GM18507 (cell line): ENCODE measurements around the gene LTBP2.

Experiments used
- DNase-seq: peaks from one replicate; pipeline ENCODE4 v3.0.0; 2011; ENCODE audit warnings: low read depth; ENCODE audit not compliant: insufficient read length; ENCODE audit errors: extremely low spot score
- FAIRE-seq: peaks from 2 replicates; lab custom pipeline; 2011; peaks lifted over from hg19 to GRCh38; lab: Jason Lieb, UNC

LTBP2 gene

GRCh38 chr14:74518221-74518620 is 93.8 kb downstream of the LTBP2 start:
- DNase-seq (no peak), FAIRE-seq (no peak)

DNA sequence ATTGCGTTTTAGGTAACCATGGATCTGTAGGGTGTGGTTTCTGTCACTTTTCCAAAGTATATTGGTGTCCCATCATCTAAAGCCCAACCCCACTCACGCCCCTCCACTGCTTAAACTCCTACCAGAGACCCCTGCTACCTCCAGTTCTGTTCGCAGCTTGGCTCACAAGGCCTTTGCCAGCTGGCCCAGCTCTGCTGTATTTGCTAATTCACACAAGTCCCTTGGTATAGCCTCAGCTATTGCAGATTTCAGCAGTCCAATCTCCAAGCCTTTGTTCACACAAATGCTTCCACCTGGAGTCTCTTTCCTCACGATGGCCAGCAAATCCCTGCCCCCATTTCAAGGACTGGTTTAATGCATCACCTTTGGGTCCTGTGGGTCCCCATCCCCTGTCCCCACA is 94.3 kb downstream of the LTBP2 start:
- no peak for DNase-seq
- no peak for FAIRE-seq

GRCh38 chr14:74516451-74517160 is 95.4 kb downstream of the LTBP2 start:
- DNase-seq (no peak), FAIRE-seq (no peak)

DNA sequence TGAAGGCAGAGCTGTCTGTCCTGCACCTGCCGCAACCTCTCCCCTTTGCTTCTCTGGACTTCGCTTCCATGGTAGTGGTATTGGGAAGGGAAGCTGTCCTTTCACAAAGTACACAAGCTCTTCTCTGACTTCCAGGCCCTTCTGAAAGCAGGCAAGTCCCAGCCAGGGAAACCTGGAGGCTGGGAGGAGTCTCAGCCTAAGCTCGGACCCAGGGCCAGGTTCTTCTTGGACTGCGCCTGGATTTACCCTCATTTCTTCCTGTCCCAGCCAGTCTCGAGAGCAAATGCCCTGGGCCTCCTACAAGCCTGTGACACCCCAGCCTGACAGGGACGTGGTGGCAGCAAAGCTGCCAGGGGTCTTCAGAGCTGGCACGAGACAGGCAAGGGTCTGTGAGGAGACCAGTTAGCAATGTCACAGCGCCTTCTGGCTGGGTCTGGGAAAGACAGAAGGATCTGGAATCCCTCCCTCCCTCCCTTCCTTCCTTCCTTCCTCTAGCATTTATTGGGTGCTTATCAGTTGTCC is 96.1 kb downstream of the LTBP2 start:
- DNase-seq (no peak), FAIRE-seq (no peak)

DNA sequence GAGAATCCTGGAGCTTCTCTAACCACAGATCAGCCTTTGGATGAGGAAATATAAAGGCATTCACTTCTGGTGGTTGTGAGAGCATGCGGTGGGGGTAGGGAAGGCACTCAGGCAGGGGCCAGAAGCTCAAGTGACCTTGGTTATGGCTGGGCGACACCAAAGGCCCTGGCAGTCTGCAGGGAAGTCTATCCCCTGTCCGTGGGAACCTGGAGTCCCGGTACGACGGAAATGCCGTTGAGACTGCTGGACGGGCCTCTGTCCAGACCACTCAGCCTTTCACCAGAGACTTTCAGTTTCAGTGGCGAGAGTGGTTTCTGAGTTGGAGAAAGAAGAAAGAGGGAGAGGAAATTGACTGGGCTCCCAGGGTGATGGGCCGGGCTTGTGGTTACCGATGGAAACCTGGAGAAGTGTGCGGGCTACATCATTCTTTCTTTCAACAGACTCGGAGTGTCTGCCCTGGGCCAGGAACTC is 97.5 kb downstream of the LTBP2 start:
- FAIRE-seq, result peak; percentile 81
- no peak for DNase-seq

DNA sequence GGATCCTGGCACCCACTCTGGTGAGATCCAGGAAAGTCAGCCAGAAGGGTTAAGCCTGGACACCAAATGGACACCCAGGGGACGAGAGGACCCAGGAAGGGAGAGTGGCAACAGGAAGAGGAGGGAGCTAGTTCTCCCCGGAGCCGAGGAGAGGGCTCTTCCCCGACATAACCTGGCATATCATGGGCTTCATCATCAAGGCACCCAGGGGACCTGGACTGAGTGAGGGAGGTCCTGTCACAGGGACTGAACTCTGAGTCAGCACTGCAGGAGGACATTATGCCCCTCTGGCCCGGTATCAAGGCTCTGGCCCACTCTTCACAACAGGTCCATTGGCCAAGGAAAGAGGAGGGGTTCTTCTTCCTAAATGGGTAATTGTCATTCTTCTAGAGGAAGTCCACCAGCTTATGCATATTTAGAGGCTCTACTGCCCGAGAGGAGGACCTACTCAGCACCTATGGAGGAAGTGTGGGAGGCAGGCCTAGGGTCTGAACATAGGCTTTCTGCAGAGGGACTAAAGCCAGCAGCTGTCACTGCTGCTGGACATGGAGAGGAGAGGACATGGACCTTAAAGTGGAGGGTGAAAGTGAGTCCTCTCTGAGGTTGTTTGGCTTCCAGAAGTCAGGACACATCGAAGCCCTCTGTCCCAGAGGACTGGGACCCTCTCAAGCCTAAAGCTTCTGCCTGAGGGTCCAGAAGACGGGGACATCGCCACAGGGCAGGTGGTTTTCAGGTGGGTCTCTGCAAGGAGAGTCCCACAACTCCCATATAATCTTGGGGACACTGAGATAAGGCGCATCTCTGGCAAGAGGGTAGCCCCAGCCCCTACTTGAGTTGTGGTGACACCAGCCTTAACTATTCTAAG is 99.8 kb downstream of the LTBP2 start:
- FAIRE-seq (no peak), DNase-seq (no peak)

- DNase-seq, result no peak
- FAIRE-seq, result no peak
Measured at GRCh38 chr14:74510959-74511409, 101.1 kb downstream of the LTBP2 start.

GRCh38 chr14:74510223-74510931 is 101.7 kb downstream of the LTBP2 start:
- FAIRE-seq, result no peak

DNA sequence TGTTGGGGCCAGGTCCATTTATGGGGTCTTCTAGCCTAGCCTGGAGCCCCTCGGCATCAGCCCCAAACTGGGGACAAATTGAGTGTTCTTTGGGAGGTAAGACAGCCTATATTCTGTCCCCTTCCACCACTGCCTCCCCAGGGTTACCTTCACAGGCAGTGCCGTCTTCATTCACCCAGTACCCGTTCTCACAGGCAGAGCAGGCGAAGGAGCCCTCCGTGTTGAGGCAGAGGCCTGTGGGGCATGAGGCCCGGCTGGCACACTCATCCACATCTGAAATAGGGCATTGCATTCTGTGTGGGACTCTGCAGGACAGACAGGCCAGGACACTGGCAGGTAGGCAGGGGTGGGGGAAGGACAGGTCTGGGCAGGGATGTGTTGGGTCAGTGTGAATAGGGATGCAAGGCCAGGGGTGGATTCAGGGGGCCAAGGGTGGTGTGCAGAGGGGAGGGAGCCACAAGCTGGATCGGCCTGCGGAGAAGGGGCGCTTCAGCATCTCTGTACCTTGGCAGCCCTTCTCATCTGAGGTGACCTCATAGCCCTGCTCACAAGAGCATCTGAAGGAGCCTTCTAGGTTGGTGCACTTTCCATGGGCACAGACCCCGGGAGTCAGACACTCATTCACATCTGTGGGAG is 102.3 kb downstream of the LTBP2 start:
- FAIRE-seq (no peak), DNase-seq (no peak)

More at GRCh38 chr14:74510223-74510931, 101.7 kb downstream of the LTBP2 start:
- no peak for DNase-seq

DNA sequence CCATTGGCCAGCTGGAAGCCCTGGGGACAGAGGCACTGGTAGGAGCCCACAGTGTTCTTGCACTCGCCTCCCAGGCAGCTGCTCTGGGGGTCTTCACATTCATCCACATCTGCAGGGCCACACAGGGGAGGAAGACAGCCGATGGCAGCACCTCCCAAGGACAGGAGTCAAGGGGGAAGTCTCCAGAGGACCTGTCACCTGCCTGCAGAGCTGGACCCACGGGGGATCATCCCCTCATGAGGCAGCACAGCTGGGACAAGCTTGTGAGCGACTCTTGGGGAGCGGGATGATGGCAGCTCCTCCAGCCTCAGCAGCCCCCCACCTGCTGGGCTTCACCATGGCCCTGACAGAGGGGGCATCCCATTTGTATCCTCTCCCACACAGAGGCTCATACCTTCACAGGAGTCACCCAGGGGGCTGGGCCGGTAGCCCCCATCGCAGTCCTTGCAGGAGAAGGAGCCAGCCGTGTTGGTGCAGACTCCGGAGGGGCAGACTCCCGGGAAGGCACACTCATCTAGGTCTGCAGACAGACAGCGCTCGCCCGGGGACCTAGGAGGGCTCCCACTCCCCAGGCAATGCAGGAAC is 103.1 kb downstream of the LTBP2 start:
- no peak for FAIRE-seq
- DNase-seq, result no peak

DNA sequence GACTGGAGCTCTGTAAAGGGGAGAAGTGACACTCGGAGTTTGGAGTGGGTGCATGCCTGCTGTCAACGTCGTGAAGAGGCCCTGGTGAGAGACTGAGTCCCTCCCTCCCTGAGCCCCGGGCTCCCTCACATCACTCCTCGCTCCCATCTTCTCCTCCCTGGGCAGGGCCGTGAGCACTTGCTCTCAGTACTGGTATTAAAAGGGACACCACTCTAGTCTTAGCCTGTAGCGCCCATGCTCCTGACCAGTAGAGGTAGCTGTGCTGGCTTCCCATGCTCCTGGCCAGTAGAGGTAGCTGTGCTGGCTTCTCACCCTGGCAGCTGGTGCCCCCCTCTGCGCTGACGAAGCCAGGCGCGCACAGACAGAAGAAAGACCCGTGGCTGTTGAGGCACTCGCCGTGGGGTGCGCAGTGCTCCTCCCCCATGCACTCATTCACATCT is 103.7 kb downstream of the LTBP2 start:
- FAIRE-seq (no peak), DNase-seq (no peak)

- FAIRE-seq (no peak), DNase-seq (no peak)
Measured at GRCh38 chr14:74507840-74508239, 104.2 kb downstream of the LTBP2 start.

GRCh38 chr14:74507085-74507484 is 105.0 kb downstream of the LTBP2 start:
- FAIRE-seq (no peak), DNase-seq (no peak)

DNA sequence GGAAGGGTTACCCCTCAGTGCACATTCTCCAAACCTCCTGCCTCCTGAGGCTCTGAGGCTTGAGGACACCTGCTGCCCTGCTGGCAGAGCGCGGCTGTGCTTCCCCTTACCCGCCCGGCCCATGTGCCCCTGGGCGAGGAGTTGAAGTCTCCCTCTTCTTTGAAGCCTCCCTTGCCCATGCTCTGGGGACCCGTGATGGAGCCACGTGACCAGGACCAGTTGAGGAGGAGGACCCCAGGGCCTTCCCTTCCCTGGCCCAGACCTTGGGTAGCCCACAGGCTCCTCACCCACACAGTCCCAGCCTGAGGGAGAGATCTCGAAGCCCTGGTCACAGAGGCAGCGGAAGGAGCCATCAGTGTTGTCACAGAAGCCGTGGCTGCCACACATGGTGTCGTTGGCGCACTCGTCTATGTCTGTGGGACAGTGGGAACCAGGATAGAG is 105.6 kb downstream of the LTBP2 start:
- FAIRE-seq (no peak), DNase-seq (no peak)

DNA sequence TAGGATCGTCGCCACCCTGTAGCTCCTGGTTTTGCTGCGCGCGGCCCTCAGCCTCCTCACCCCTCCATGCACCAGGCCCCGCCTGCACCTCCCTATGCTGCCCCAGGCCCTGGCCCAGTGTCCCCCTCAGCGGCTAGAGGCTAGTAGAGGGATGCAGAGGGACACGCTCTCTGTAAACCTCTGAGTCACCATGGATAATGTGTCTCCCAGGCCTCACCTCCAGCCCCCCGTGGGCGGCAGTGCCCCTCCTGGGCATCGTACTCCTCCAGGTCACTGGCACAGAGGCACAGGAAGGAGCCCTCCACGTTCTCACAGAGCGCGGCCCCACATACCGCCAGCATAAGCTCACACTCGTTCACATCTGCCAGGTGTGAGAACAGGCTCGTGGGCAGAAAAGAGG is 106.2 kb downstream of the LTBP2 start:
- DNase-seq, result no peak
- no peak for FAIRE-seq

DNA sequence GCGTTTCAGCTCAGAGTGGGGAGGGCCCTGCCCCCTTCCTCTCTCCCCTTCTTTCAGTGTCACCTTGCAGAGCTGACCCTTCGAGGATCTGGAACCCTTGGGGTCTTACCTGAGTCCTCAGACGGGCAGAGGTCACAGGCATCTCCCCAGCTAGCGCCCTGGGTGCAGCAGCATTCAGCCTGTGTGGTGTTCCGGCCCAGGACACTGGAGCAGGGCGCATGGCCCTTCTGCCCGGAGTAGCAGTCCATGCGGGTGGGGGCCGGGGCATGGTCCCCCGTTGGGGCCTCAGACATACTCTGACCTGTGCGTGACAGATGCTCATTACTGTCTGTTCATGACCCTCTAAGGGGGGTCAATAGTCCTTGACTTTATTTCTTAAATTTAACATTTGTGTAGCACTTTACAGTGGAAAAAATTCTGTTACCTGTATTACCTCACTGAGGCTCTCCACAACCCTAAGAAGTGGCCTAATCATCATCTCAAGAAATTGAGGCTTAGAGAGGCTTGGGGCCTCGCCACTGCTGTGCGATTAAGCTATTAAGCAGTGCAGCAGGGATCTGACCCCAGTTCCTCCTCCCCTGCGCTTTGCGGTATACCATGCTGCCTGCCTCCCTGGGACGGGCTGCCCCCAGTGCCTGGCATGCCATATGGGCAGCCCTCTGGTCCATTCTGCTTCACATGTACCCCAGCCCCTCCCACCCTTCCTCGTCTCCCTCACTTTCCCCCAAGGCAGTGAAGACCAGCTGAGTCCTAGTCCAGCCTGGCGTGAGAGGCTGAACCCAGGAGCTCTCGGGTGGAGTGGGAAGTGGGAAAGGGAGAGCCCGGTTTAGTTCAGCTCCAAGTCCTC is 106.9 kb downstream of the LTBP2 start:
- DNase-seq, result no peak
- FAIRE-seq, result no peak

DNA sequence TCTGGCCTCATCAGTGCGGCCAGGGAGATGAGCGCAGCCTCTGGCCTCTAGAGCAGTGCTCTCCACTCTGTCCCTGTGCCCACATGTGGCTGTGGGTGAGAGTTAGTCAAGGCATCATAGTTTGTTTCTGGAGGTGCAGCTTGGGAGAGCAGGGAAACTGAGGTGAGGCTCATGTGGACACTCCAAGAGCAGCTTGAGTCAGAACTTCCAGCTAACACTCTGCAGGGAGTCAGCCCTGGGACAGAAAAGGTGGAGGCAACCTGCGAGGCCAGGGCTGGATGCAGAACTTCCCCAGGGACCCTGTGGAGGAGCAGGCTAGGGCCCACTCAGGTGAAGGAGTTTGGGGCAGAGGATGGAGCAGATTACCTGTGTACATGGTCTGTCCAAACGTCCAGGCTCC is 107.6 kb downstream of the LTBP2 start:
- no peak for DNase-seq
- FAIRE-seq, result no peak

- no peak for FAIRE-seq
- DNase-seq, result no peak
Measured at GRCh38 chr14:74503938-74504335, 108.1 kb downstream of the LTBP2 start.
